Activated gamma-delta T cell treated with Interleukin-2 at 50 U/mL for 16 hours (primary cell): ENCODE measurements around the gene DCXR.

Experiments
- DNase-seq: peaks from one replicate; pipeline ENCODE4 v3.0.0-alpha.2; 2020

Gene DCXR

DNA sequence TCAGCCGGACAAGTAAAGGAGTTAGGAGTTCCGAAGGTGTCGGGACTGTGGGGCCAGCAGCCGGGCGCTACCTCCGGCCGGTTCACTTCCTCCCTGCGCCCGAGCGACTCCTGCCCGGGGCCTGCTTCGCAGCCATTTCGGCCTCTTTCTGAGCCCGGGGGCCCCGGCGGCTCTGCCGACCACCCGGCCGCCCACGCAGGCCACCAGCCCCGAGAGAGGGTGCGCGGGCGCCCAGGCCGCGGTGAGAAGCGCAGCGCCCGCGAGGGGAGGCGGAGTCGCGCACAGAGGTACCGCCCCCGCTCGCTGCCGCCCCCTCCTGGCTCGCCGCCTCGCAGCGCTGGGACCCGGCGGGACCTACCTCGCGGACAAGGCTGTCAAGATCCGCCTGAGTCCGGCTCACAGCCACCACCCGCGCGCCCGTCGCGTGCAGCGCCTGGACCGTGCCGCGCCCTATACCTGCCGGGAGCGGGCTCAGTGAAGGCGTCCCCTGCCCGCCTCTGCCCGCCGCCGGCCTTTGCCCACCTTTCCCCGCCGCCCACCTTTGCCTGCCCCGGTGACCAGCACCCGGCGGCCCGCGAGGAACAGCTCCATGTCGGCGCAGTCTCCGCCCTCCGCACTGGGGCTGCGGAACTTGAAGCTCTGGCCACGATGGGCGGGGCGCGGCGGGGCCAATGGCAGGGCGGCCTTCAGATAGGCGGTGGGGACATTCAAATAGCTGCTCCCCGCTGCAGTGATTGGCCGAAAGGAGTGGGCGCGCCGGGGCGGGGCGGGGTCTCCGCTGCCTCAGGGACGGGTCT, at the start of gene DCXR:
DCXR (minus strand) TSS at position 606 of the 797 bp plus-strand sequence; CDS start at position 591, 15 bp downstream.
- peak; percentile 95 for DNase-seq

DNA sequence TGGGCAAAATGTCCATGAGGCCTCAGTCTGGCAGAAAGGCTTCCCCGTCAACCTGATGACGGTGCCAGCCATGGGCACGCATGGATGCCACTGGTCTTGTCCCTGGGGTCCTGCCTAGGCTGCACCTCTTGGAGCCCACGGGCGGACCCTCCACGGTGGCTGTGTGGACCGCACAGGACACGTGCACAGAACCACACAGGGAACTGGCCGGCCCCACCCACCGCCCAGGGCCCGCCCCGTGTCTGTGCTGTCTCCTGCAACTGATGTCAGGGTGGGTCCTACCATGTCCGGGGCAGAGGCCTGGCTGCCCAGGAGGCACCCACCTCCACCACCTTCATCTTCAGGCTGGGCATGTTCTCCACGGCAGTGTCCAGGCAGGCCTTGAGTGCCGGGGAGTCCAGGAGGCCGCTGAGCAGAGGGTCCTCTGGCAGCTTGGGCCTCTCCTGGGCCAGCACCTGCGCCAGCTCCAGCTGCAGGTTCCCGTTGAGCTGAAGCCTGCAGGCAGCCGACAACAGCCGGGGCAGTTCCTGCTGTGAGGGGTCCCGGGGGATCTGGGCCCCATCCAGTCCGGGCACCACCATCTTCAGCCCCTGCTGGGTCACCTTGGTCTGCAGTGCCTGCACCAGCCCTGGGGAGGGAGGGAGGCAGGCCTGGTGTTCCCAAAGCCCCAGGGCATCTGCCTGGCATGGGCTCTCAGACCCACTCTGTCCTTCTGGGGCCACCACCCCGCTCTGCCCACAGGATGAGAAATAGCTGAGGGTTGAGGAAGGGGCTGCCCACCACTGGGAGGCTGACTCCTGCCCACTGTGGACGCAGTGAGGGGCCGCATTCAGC, 48.7 kb upstream of the DCXR start:
- no peak for DNase-seq

DNA sequence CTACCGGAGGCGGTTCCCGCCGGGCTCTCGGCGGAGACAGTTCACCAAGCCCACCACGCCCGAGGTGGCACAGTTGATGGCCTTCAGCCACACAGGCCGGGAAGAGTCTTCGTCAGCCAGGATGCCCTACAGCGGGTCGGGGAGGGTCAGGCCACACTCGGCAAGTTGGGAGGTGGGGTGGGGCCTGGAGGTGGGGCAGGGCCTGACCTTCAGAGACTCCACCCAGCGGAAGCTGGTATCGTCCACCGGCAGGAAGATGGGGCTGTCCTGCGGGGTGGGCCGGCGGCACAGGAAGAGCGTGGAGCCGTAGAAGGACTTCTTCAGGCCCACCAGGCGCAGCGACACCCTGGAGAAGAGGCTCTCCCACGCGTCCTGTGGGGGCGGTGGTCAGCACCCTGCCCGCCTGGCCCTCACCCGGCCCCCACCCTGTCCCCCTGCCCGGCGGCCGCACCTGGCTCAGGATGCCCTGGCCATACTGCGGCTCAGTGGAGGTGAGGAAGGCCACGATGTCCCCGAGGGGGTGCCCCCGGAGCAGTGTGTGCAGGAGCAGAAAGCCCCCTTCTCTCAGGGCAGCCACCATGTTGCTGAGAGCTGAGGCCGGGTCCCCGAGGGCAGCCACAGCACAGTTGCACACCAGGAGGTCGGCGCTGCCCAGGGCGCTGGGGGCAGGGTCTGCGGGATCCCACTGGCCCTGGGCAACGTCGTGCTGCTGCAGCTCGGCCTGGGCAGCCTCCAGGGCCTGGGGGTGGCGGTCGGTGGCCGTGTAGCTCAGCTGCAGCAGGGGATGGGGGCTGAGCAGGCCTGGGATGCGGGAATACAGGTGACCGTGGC, 47.7 kb upstream of the DCXR start:
- no peak for DNase-seq

DNA sequence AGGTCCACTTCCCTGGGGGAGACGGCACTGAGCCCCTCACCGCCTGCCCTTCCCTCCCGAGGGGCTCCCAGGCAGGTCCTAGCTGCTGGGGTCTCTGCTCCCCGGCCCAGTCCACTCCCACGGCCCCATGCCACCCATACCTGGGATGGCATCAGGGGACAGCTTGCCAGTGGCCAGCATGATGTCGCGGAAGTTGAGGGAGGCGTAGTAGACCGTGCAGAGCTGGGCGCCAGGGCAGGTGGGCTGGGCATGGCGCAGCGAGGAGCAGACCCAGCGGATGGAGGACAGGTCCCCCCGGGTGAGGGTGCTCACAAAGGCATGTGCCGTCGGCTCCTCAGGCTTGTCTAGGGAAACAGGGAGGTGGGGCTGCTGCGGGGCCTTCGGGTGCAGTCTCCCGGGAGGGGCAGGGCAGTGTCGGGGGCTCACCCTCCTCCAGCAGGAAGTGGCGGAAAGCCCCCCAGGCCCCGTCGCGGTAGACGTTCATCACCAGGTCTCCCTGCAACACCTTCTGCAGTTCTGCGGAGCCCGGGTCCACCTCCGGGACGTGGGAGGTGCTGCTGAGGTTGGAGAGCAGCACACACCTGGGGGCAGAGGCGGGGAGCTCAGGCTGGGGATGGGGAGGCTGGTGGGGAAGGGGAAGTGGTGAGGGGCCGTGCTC, 47.0 kb upstream of the DCXR start:
- DNase-seq = no peak

DNA sequence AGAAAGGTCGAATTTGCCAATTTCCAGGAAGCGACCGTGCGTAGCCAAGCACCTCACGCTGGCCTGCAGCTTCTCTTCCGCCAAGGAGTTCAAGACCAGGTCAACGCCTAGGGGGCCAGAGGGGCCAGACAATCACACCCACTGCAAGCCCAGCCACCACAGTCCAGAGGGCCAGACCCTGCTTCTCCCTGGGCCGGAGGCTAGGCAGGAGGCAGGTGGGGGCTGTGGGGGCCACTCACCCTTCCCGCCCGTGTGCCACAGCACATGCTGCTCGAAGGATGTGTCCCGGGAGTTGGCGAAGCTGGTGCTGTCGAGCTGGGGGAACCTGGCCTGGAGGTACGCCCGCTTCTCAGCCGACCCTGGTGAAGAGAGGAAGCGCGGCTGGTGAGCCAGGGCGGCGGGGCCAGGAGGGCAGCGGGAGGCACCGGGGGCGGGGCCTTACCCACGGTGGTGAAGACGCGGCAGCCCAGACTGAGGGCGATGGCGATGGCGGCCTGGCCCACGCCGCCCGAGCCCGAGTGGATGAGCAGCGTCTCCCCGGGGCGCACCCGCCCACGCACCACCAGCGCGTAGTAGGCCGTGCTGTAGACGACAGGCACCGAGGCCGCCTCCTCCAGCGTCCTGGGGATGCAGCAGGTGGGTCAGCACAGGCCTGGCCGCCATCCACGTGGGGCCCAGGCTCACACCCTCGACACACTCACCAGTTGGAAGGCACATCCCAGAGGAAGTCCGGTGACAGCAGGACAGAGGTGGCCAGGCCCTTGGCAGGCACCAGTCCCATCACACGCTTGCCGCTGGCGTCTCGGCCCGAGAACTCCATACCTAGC, 46.2 kb upstream of the DCXR start:
- no peak for DNase-seq

DNA sequence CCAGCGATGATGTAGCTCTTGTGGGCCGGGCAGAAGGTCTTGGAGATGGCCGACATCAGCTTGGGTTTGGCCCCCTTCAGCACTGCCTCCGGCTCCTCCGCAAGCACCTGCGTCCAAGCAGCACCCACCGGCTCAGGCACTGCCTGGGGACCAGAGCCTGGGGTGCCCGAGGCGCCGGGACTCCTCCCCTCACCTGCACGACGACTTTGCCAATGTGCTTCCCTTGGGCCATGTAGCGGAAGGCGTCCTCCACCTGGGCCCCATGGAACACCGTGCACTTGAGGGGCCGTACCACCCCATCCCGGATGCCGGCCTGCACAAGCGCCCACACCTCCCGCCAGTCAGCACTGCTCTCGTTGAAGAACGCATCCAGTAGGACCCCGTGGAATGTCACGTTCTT, 45.5 kb upstream of the DCXR start:
- no peak for DNase-seq

DNA sequence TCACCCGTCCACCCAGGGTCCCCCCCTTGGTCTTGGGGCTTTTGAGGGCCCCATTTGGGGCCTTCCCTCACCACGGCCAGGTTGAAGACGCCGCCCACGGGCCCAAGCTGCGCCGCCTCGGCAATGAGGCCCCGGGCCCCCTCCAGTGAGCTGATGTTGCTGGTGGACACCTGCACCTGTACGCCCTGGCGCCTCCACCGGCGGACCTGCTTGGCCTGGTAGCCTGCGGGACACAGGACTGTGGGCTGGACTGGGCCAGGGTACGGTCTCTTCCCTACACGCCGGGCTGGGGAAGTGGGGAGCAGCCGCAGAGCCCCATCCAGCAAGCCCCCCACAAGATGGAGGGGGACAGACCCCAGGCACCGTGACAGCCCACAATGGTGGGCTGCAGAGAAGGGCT, 45.0 kb upstream of the DCXR start:
- DNase-seq = no peak

DNA sequence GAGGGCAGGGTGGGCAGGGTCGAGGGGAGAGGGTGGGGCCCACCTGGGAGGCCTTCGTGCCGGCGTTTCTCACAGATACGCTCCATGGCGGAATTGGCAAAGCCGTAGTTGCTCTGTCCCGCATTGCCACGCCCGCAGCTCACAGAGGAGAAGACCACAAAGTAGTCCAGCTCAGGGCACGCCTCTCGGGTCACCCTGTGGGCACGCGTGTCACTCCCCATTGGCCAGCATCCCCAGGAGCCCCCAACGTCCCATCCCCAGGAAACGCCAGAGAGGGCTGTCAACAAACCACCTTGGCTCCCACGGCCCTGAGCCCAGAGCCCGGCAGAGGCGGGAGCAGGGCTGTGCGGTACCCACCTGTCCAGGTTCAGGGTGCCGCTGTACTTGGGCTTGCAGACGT, 44.5 kb upstream of the DCXR start:
- no peak for DNase-seq

DNA sequence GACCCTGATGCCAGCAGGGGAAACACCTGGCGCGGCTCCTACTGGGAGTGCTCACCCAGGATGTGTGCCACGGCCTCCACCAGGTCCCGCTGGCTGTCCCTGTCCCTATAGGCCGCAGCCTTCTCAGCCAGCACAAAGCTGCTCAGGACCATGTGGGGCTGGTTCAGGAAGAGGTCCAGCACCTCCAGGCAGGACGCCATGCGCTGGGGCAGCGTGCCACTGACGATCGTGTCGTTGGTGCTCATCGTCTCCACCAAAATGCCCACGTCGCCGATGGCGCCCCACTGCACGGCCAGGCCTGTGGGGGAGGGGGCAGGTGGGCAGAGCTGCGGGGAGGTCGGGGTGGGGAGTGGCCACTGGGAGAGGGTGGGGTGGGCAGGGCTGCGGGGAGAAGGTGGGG, 44.0 kb upstream of the DCXR start:
- no peak for DNase-seq

DNA sequence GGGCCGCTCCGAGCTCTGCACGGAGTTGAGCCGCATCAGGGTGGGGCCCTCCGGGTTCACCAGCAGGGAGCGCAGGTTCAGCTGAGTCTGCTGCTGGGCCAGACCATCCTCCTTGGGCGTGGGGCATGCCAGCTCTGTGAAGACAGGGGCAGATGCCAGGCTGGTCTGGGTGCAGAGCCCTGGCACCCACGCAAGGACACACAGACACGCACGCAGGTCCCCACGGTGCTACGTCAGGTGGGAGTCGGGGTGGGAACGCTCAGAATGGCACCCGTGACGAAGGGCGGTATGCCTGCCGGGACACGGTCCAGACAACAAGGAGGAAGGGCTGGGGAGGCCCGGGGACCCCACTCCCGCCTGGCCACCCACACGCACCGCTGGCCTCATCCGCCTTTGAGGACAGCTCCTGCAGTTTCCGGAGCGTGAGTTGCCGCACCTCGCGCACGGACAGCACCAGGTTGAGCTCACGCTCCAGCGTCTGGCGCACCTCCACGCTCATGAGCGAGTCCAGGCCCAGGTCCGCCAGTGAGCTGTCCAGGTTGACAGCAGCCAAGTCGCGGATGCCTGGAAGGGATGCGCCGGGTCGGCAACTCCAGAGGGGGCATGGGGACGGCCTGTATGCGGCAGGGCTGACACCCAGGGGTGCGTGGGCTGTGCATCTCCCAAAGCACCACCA, 43.4 kb upstream of the DCXR start:
- DNase-seq = no peak

DNA sequence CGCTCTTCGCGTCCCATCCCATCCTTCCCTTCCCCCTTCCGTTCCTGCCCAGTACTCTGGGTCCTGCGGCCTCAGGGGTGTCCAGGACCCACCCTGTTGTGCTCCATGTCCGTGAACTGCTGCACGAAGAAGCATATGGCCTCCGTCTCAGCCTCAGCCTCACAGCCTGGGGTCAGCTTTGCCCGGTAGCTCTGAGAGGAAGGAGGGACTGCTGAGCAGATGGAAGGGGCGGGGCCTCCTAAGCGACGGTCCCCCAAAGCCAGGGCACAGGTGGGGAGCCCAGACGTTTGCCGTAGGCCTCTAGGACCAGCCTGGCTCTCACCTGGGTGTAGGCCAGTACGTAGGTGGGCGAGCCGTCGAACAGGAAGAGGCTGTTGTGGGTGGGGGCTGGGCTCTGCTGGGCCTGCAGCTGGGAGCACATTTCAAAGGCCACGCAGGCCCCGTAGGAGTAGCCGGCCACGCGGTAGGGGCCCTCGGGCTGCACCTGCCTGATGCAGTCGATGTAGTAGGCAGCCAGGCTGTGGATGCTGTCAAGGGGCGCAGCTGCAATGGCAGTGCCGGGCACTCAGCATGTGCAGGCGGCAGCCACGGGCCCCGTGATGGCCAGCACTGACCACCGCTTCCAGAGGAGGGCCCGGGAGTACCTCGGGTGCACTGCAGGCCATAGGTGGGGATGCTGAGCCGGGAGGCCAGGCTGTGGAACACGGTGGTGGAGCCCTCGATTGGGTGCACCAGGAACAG, 42.7 kb upstream of the DCXR start:
- no peak for DNase-seq

DNA sequence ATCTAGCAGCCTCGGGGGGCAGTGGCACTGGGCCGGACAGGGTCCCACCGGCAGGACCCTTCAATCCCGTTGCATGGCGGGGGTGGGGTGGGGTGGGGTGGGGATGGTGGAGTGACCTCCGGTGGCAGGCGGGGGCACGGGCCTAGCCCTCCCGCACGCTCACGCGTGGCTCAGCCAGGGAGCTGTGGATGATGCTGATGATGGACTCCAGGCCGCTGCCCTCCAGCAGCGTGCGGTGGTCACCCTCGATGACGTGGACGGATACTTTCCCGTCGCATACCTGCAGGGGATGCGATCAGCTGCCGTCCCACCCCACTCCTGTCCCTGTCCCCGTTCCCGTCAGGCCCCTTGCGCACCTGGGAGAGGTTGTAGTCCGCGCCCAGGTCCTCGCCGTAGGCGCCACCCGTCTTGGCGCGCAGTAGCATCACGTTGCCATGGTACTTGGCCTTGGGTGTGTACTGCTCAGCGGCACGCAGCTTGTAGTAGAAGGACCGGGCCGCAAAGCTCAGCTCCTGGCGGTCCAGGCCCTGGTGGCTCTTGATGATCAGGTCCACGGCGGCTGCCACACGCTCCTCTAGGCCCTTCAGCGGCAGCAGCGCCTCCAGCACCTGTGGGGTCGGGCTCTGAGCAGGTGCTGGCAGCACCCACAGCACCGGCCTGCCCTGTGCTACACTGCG, 41.6 kb upstream of the DCXR start:
- no peak for DNase-seq

DNA sequence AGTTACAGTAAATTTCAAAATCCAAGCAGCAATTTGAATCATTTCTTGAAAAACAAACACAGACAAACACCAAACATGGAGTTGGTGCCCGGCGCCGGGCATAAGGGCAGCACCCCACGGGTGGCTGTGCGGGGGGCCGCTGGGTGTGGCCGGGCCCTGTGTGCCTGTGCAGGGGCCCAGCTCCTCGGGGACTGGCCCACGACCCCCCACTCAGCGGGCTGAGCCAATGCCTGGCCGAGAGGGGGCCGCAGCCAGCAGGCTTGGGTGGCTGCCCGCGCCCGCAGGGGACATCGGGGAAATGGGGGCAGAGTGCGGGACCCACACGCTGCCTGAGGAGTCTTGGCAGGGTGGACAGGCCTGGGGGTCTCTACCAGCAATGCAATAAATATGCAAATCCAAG, 40.9 kb upstream of the DCXR start:
- DNase-seq = no peak

DNA sequence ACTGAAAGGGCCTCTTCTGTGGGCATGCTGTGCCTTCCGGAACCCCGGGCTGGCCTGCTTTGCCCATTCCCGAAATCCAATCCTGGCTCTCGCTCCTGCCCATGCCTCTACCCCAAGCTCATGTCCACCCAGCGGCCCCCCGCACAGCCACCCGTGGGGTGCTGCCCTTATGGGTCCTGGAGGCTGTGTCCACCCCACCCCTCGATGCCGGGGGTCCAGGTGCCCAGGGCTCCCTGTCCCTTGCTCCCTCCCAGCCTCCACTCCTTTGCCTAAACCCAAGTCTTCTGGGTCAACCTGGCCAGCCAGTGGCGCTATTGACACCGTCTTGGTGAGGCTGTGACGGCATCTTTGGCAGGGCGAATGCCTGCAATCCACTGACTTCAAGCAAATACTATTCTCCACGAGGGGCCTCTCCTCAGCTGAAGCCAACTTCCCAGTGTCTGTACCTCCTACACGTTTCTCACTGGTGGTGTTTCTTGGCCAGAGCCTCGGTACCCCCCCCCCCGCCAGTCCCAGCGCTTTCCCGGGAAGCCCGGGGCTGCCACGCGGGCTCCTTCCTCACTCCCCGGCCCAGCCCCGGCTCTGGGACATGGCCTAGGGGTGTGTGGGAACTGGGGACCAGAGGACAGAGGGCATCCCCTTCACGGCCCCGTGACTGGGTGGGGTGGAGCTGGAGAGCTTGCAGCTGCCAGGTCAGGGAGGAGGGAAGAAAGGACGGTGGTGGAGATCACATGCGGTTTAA, 40.3 kb upstream of the DCXR start:
- no peak for DNase-seq

DNA sequence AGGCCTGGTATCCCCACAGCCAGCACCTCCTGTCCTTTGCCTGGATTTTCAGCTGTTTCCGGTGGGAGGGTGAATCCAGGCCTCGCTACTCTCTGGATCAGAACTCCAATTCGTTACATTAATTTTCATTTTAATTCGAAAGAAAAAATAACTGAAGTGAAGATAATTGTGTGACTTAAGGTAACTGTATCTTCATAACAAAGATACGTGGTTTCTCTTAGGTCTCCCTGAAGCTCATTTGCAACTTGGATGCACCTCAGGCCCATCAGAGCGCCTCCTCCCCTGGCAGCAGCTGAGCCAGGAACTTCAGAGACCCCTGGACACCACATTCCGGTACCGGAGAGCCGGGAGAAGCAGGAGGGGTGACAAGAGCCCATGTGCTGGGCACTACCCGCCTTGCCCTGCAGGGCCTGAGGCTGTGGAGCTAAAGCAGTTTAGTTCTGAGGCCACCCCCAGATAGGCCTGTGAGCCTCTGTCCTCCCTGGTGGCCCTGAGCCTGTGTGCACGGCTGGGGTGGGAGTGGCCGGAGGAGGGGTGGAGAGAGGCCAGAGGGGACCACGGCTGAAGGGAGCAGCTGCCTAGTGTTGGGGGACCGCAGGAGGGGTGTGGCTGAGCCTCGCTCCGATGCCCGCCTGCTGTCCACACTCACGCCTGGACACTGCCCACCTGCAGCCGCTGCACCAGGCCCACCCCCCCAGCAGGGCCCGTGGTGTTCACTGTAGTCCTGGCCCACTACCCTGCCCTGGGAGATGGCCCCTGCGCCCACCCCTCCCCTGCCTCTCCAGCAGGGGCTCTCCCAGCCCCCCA, 39.5 kb upstream of the DCXR start:
- DNase-seq = no peak

DNA sequence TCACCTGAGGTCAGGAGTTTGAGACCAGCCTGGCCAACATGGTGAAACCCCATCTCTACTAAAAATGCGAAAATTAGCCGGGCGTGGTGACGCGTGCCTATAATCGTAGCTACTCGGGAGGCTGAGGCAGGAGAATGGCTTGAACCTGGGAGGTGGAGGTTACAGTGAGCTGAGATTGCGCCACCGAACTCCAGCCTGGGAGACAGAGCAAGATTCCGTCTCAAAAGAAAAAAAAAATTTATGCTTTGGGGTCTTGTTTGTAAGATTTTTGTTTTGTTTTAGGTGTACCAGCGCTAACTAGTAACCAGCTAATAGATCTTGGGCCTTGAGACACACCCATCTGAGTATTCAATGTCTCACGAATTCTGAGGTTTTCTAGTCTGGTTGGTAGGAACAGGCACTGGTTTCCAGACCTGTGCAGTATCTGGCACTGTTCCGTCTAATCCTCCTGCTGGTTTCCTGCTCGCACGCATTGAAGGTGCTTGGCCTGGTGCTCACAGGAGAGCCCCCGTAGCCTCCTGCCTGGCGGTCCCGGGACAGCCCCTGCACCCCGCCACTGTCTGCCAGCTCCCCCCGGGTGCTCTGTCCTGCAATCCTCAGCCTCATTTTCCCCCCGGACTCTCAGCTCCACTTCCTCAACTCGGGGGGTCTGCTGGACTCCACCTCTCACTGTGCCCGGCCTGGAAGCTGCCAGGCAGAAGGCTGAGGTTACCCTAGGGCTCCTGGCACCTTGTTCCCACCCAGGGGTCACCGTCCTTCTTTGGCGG, 38.7 kb upstream of the DCXR start:
- DNase-seq = no peak

DNA sequence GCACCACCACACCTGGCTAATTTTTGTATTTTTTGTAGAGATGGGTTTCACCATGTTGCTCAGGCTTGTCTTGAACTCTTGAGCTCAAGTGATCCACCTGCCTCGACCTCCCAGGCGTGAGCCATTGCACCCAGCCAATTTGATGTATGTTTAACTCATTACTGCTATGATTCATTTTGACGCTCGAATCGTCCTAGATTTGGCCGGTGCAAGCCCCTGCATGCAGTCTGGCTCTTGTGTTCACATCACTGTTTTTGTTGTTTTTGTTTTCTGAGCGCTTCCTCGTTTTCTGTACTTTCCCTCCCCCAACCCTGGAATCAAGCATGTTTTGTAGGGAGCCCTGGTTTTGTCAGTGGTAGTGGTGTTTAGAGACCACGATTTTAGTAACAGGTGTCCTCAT, 35.9 kb upstream of the DCXR start:
- DNase-seq = no peak

DNA sequence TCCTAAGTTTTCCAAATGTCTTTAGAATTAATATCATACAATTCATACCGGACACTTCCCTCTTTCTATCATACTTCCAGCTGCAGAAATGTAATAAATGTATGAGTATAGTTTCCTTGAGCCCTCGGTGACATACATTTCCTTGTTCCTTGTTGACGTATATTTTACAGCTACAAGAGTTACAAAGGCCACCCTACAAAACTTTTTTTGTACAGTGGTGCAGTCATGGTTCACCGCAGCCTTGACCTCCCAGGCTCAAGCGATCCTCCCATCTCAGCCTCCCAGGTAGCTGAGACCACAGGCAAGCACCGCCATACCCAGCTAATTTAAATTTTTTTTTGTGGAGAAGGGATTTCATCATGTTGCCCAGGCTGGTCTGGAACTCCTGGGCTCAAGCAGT, 35.3 kb upstream of the DCXR start:
- no peak for DNase-seq
